ENCODE data around the gene EPB41L4B. TPM values are rescaled to one million over a fixed set of nuclear protein-coding genes. Genes with fewer than 3 reads are reported as not detected.
"Not testable (repeated sequence)": the region's sequence is repeated elsewhere in the genome, so short reads cannot be mapped to it uniquely, and the experiment has no call there.

Gene EPB41L4B
- total RNA-seq, 4 donors from 2014 or later, result 0.42 to 2.3 (median 1.5) TPM

- DNase-seq (ENCODE audit: extremely low spot score), result no peak
- no peaks in the 10 kb centered on the region for H3K36me3 ChIP-seq
- no peak for TF ChIP-seq POLR2A (IDR thresholded peaks at IDR 0.05; ENCODE audit: low read depth)
- TF ChIP-seq POLR2AphosphoS5 (IDR thresholded peaks at IDR 0.05), result no peak
- no peak for TF ChIP-seq CTCF (IDR thresholded peaks at IDR 0.05)
- no peak for TF ChIP-seq EP300 (IDR thresholded peaks at IDR 0.05)
- H3K9me3 ChIP-seq, result no peaks in the 10 kb centered on the region
- no peak overlapping the region for H3K4me3 ChIP-seq
- H3K4me1 ChIP-seq, result peaks cover 4 to 10% (median 7%) of the 10 kb centered on the region in 4 donors
- H3K27ac ChIP-seq (replicated peaks in 1 of 4), result no peak overlapping the region
- intact Hi-C loops (cut with DNase I), result no loop called here
- no peaks in the 10 kb centered on the region for H3K27me3 ChIP-seq
Measured at GRCh38 chr9:109290385-109290784, 30.5 kb downstream of the EPB41L4B start.

DNA sequence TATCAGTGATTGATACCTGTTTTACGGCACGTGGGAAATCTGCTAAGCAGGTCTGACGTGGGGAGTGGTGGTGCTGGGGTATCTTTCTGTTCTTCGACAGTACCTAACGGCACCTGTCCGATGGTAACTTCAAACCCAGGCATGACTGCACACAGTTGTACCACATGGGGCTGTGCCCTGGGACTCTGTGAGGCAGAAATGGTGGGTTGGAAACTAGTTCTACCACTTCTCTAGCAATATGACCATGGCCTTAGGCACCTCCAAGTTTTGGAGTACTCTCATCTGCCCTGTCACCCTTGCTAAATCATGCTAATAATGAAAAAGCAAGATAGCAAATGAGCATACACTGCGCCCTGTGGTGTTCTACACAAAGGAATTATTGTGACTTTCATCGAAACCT lies 30.9 kb downstream of the EPB41L4B start:
- intact Hi-C loops (cut with DNase I), result no loop called here
- no peak for DNase-seq (ENCODE audit: extremely low spot score)
- Histone ChIP-seq H3K27ac (replicated peaks in 1 of 4) (no peak overlapping the region), H3K9me3 (no peaks in the 10 kb centered on the region), H3K4me1 (peaks cover 4 to 10% (median 7%) of the 10 kb centered on the region in 4 donors), H3K27me3 (no peaks in the 10 kb centered on the region), H3K4me3 (no peak overlapping the region), H3K36me3 (no peaks in the 10 kb centered on the region)
- whole genome bisulfite sequencing, result 96% methylated on average over 8 of the region's 8 CpGs
- TF ChIP-seq POLR2A (IDR thresholded peaks at IDR 0.05; ENCODE audit: low read depth), result no peak
- no peak for TF ChIP-seq CTCF (IDR thresholded peaks at IDR 0.05)
- TF ChIP-seq POLR2AphosphoS5 (IDR thresholded peaks at IDR 0.05), result no peak
- no peak for TF ChIP-seq EP300 (IDR thresholded peaks at IDR 0.05)

DNA sequence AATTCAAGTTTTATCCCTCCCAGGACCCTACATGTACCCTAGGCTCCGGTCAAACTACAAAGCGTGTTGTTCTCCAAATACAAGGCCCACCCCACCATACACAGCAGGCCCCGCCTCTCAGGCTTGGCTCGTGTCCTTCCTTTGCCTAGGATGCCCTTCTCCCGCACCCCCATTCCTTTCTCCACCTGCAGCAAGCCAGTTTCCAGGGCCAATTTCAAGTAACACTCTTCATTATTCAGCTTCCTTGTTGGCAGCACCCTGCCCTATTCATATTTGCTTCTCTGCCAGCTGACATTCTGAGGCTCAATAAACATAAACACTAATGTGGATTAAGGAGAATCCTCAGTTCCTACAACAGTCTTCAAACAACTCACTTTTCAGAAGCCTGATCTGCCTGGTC lies 31.7 kb downstream of the EPB41L4B start:
- intact Hi-C loops (cut with DNase I), result no loop called here

GRCh38 chr9:109286981-109287380 lies 33.9 kb downstream of the EPB41L4B start:
- Histone ChIP-seq H3K27ac (replicated peaks in 1 of 4) (no peak overlapping the region), H3K9me3 (no peaks in the 10 kb centered on the region), H3K36me3 (no peaks in the 10 kb centered on the region), H3K27me3 (no peaks in the 10 kb centered on the region), H3K4me3 (no peak overlapping the region), H3K4me1 (peaks cover 4 to 10% (median 7%) of the 10 kb centered on the region in 4 donors)
- intact Hi-C loops (cut with DNase I), result no loop called here
- no peak for DNase-seq (ENCODE audit: extremely low spot score)
- TF ChIP-seq CTCF (IDR thresholded peaks at IDR 0.05), result no peak
- no peak for TF ChIP-seq EP300 (IDR thresholded peaks at IDR 0.05)
- no peak for TF ChIP-seq POLR2AphosphoS5 (IDR thresholded peaks at IDR 0.05)
- no peak for TF ChIP-seq POLR2A (IDR thresholded peaks at IDR 0.05; ENCODE audit: low read depth)

More for the DNA sequence above, 31.7 kb downstream of the EPB41L4B start:
- Histone ChIP-seq H3K27me3 (no peaks in the 10 kb centered on the region), H3K9me3 (no peaks in the 10 kb centered on the region), H3K4me3 (no peak overlapping the region), H3K36me3 (no peaks in the 10 kb centered on the region), H3K4me1 (peaks cover 4 to 10% (median 7%) of the 10 kb centered on the region in 4 donors), H3K27ac (replicated peaks in 1 of 4) (no peak overlapping the region)
- WGBS, result 63% methylated on average over 5 of the region's 5 CpGs
- no peak for DNase-seq (ENCODE audit: extremely low spot score)
- TF ChIP-seq POLR2A (IDR thresholded peaks at IDR 0.05; ENCODE audit: low read depth) (no peak), EP300 (IDR thresholded peaks at IDR 0.05) (no peak), POLR2AphosphoS5 (IDR thresholded peaks at IDR 0.05) (no peak), CTCF (IDR thresholded peaks at IDR 0.05) (no peak)

- TF ChIP-seq POLR2A (IDR thresholded peaks at IDR 0.05; ENCODE audit: low read depth) (no peak), POLR2AphosphoS5 (IDR thresholded peaks at IDR 0.05) (no peak), EP300 (IDR thresholded peaks at IDR 0.05) (no peak), CTCF (IDR thresholded peaks at IDR 0.05) (no peak)
- no peak for DNase-seq (ENCODE audit: extremely low spot score)
- peaks cover 4 to 10% (median 7%) of the 10 kb centered on the region in 4 donors for H3K4me1 ChIP-seq
- no peaks in the 10 kb centered on the region for H3K27me3 ChIP-seq
- 74% methylated on average over 4 of the region's 4 CpGs for whole genome bisulfite sequencing
- intact Hi-C loops (cut with DNase I), result no loop called here
- H3K36me3 ChIP-seq, result no peaks in the 10 kb centered on the region
- no peak overlapping the region for H3K27ac ChIP-seq (replicated peaks in 1 of 4)
- H3K4me3 ChIP-seq, result no peak overlapping the region
- H3K9me3 ChIP-seq, result no peaks in the 10 kb centered on the region
Measured at GRCh38 chr9:109286571-109286977, 34.3 kb downstream of the EPB41L4B start.

- H3K36me3 ChIP-seq; H3K27me3 ChIP-seq; H3K4me1 ChIP-seq; H3K4me3 ChIP-seq; H3K27ac ChIP-seq (replicated peaks in 1 of 4); DNase-seq (ENCODE audit: extremely low spot score); H3K9me3 ChIP-seq; intact Hi-C loops (cut with DNase I): not testable (repeated sequence)
- 92% methylated on average over 2 of the region's 2 CpGs for WGBS
Measured at GRCh38 chr9:109283672-109284071, 37.2 kb downstream of the EPB41L4B start.

All from esophagus muscularis mucosa (tissue), 4 donors.